Fibroblast of lung (primary cell): ENCODE results near the gene SLMAP. TPM values are rescaled to one million over a fixed set of nuclear protein-coding genes. Genes with fewer than 3 reads are reported as not detected.

Source experiments
- DNase-seq, 2 donors: peaks; one replicate each; pipeline versions ENCODE4 v3.0.0 to v3.0.0-alpha.2; 2010; ENCODE audit warnings: low read depth in 2 of 2
- H2AFZ ChIP-seq: 2 replicates; pipeline ENCODE4 v1.5.1; 2012; ENCODE audit warnings: low read length, control low read depth, inconsistent platforms
- H3K27ac ChIP-seq: 2 replicates; pipeline ENCODE4 v1.5.1; 2011; ENCODE audit warnings: low read length, control low read depth; ENCODE audit not compliant: insufficient read depth
- H3K27me3 ChIP-seq: 2 replicates; pipeline ENCODE4 v1.5.1; 2011; ENCODE audit warnings: mild to moderate bottlenecking, low read length; ENCODE audit not compliant: control insufficient read depth, insufficient read depth
- H3K36me3 ChIP-seq: 2 replicates; pipeline ENCODE4 v1.5.1; 2011; ENCODE audit warnings: low read length; ENCODE audit not compliant: control insufficient read depth, insufficient read depth
- H3K4me1 ChIP-seq: 2 replicates; pipeline ENCODE4 v1.5.1; 2011; ENCODE audit warnings: low read length; ENCODE audit not compliant: control insufficient read depth, insufficient read depth; ENCODE audit errors: extremely low read depth
- H3K4me2 ChIP-seq: 2 replicates; pipeline ENCODE4 v1.5.1; 2011; ENCODE audit warnings: low read length, control low read depth; ENCODE audit not compliant: insufficient read depth; ENCODE audit errors: extremely low read depth
- H3K4me3 ChIP-seq, 4 experiments: fragments of 200-600 bp in 1 of 4; sonication (generic) in 1 of 4; replicated peaks in 1 of 4; 2 replicates each; pipeline ENCODE4 v1.5.1; 2011 to 2016; ENCODE audit warnings: low read length in 4 of 4, low read depth in 3 of 4, mild to moderate bottlenecking in 3 of 4, control low read depth in 2 of 4, inconsistent platforms in 1 of 4, mixed read lengths in 1 of 4; ENCODE audit not compliant: insufficient read depth in 1 of 4; ENCODE audit errors: control extremely low read depth in 1 of 4
- H3K79me2 ChIP-seq: 2 replicates; pipeline ENCODE4 v1.5.1; 2012; ENCODE audit warnings: mild to moderate bottlenecking, low read length, inconsistent platforms; ENCODE audit not compliant: control insufficient read depth, insufficient read depth
- H3K9ac ChIP-seq: 2 replicates; pipeline ENCODE4 v1.5.1; 2011; ENCODE audit warnings: mild to moderate bottlenecking, low read length, control low read depth; ENCODE audit not compliant: insufficient read depth
- H3K9me3 ChIP-seq: 2 replicates; pipeline ENCODE4 v1.5.1; 2012; ENCODE audit warnings: low read depth, low read length; ENCODE audit not compliant: control insufficient read depth, insufficient read depth
- H4K20me1 ChIP-seq: 2 replicates; pipeline ENCODE4 v1.5.1; 2011; ENCODE audit warnings: low read length; ENCODE audit not compliant: control insufficient read depth, insufficient read depth; ENCODE audit errors: extremely low read depth
- CTCF ChIP-seq, 2 donors: IDR thresholded peaks in 1 of 2; conservative IDR thresholded peaks in 1 of 2; 1 replicate in 1 of 2; 2 replicates in 1 of 2; pipeline ENCODE4 v1.5.1; 2011 to 2012; ENCODE audit warnings: low read length in 2 of 2, control low read depth in 1 of 2, inconsistent platforms in 1 of 2, low read depth in 1 of 2, mild to moderate bottlenecking in 1 of 2
- EZH2 ChIP-seq: IDR thresholded peaks from 2 replicates; pipeline ENCODE4 v1.5.1; 2012; ENCODE audit warnings: low read length, control low read depth, mild to moderate bottlenecking; ENCODE audit errors: missing control alignments
- polyA plus RNA-seq, 2 donors: library from polyadenylated mRNA; depleted of rRNA in 1 of 2; stranded (reverse) in 1 of 2; unstranded in 1 of 2; fragments of >200 nt; gene quantifications; 2 replicates each; pipeline ENCODE4 v1.2.1, GENCODE V29; 2011 to 2012; ENCODE audit warnings: missing spikeins in 1 of 2
- total RNA-seq: library from RNA; depleted of rRNA; stranded (reverse); fragments of >200 nt; gene quantifications from 2 replicates; pipeline ENCODE4 v1.2.1, GENCODE V29; 2014

The SLMAP gene
- total and polyA plus RNA-seq, 2 donors (not counting 1 experiment from before 2014, with no cell fraction given), result 35.3 to 55.5 TPM

- TF ChIP-seq EZH2, result no peak
- no peak for TF ChIP-seq CTCF (conservative IDR thresholded peaks at IDR 0.05 in 1 of 2, IDR thresholded peaks at IDR 0.05 in 1 of 2; ENCODE audit: low read depth in 1 of 2, low read length in 2 of 2)
- Histone ChIP-seq H3K4me3 (no peak overlapping the region), H3K4me1 (peaks cover 2% of the 10 kb centered on the region), H3K9ac (no peak overlapping the region), H3K36me3 (no peaks in the 10 kb centered on the region), H3K27ac (no peak overlapping the region), H3K9me3 (no peaks in the 10 kb centered on the region), H2AFZ (no peak overlapping the region), H3K79me2 (no peaks in the 10 kb centered on the region), H3K27me3 (no peaks in the 10 kb centered on the region), H3K4me2 (no peak overlapping the region), H4K20me1 (no peaks in the 10 kb centered on the region)
- no peak for DNase-seq
Measured at GRCh38 chr3:57923752-57924151, 167.6 kb downstream of the SLMAP start.

DNA sequence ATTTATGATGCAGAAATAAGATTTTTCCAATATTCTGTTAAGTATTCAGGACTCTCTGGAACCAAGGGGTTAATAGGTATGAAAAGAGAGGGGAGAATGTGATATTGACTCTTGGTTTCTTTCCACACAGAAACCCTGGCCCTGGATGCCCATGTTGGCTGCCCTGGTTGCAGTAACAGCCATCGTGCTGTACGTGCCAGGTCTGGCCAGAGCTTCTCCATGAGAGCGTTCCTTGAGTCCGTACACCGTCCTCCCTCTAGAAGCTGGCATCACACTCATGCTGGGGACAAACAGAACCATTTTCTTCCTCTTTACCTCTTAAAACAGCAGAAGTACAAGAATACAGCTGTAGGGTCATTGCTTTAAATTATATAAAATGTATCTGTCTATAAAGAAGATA is 171.1 kb downstream of the SLMAP start:
- no peaks in the 10 kb centered on the region for H3K79me2 ChIP-seq
- H4K20me1 ChIP-seq, result no peaks in the 10 kb centered on the region
- no peak overlapping the region for H3K27ac ChIP-seq

DNA sequence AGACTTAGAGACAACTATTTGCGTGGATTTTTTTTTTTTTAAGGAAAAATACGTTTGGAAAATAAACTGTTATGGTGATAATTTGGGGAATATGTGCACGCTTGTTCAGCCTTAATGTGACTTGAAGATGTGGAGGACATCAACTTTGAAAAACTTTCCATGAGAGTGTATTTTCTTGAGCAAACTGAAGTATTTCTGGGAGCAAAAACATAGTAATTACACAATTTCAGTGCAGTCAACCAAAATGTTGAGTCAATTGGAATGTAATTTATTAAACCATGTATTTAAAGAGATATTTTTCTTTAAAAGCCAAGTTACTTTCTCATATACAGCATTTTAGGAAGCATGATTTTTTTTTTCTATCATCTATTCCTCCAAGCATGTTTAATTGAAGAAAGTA is 171.8 kb downstream of the SLMAP start:
- H3K4me1 ChIP-seq, result peaks cover 2% of the 10 kb centered on the region
- H3K27ac ChIP-seq, result no peak overlapping the region
- no peak overlapping the region for H3K4me2 ChIP-seq
- no peaks in the 10 kb centered on the region for H3K9me3 ChIP-seq
- no peak overlapping the region for H3K9ac ChIP-seq
- peak in 1 of 2 donors; percentile 55 for DNase-seq
- no peaks in the 10 kb centered on the region for H3K27me3 ChIP-seq
- H4K20me1 ChIP-seq, result no peaks in the 10 kb centered on the region
- H3K36me3 ChIP-seq, result no peaks in the 10 kb centered on the region
- H2AFZ ChIP-seq, result no peak overlapping the region
- TF ChIP-seq EZH2 (no peak), CTCF (conservative IDR thresholded peaks at IDR 0.05 in 1 of 2, IDR thresholded peaks at IDR 0.05 in 1 of 2; ENCODE audit: low read depth in 1 of 2, low read length in 2 of 2) (no peak)
- H3K79me2 ChIP-seq, result no peaks in the 10 kb centered on the region
- no peak overlapping the region for H3K4me3 ChIP-seq

More for the DNA sequence above, 171.1 kb downstream of the SLMAP start:
- Histone ChIP-seq H3K27me3 (no peaks in the 10 kb centered on the region), H2AFZ (no peak overlapping the region), H3K9me3 (no peaks in the 10 kb centered on the region), H3K4me1 (peaks cover 2% of the 10 kb centered on the region), H3K36me3 (no peaks in the 10 kb centered on the region), H3K4me3 (no peak overlapping the region), H3K4me2 (no peak overlapping the region), H3K9ac (no peak overlapping the region)
- no peak for DNase-seq
- TF ChIP-seq EZH2, result no peak
